ENCODE results near the gene CD177. TPM values are rescaled to one million over a fixed set of nuclear protein-coding genes. Genes with fewer than 3 reads are reported as not detected.
"Not testable (repeated sequence)": the region's sequence is repeated elsewhere in the genome, so short reads cannot be mapped to it uniquely, and the experiment has no call there.

The CD177 gene
- polyA plus RNA-seq, 1 of the 3 experiments (the other 2 are of a cell fraction), result 0.54 TPM

- H2AFZ ChIP-seq (ENCODE audit: low read depth); H3K79me2 ChIP-seq (ENCODE audit: insufficient read depth); H3K27me3 ChIP-seq (ENCODE audit: insufficient read depth); DNase-seq; H3K27ac ChIP-seq (ENCODE audit: low read depth in 2 of 2, low read length in 1 of 2); H3K9me2 ChIP-seq; H3K9ac ChIP-seq; H3K4me1 ChIP-seq (ENCODE audit: control insufficient read depth in 1 of 2, insufficient read depth in 2 of 2, low read depth in 1 of 2, low read length in 1 of 2); H3K9me3 ChIP-seq; H3K36me3 ChIP-seq (replicated peaks in 1 of 2; ENCODE audit: control insufficient read depth in 1 of 2, insufficient read depth in 2 of 2, low read length in 1 of 2); CTCF ChIA-PET; H4K20me1 ChIP-seq (ENCODE audit: insufficient read depth); H3K4me3 ChIP-seq (ENCODE audit: low read depth in 2 of 2, low read length in 1 of 2); H3F3A ChIP-seq (replicated peaks; ENCODE audit: insufficient read depth); POLR2A ChIA-PET; H3K4me2 ChIP-seq: not testable (repeated sequence)
- 46% methylated on average over 11 of the region's 11 CpGs for WGBS (ENCODE audit: low lambda C conversion rate)
These were observed 26.7 kb upstream of the CD177 start for GRCh38 chr19:43326761-43327160.

DNA sequence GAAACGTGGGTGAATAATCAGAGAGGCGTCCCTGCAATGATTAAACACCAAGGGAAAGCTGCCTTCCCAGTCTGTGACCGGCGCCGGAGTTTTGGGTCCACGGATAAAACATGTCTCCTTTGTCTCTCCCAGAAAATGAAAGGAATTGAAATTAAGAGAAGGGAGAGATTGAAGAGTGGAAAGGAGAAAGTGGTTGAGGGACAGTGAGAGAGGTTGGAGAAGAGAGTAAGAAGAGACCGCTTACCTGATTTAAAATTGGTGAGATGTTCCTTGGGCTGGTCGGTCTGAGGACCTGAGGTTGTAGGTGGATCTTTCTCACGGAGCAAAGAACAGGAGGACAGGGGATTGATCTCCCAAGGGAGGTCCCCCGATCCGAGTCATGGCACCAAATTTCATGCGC is 24.9 kb upstream of the CD177 start:
- H4K20me1 ChIP-seq (ENCODE audit: insufficient read depth); H2AFZ ChIP-seq (ENCODE audit: low read depth); H3K79me2 ChIP-seq (ENCODE audit: insufficient read depth); H3K27me3 ChIP-seq (ENCODE audit: insufficient read depth); H3K4me2 ChIP-seq; H3K9me3 ChIP-seq; CTCF ChIA-PET; H3K4me3 ChIP-seq (ENCODE audit: low read depth in 2 of 2, low read length in 1 of 2); H3K27ac ChIP-seq (ENCODE audit: low read depth in 2 of 2, low read length in 1 of 2); H3K9me2 ChIP-seq; H3F3A ChIP-seq (replicated peaks; ENCODE audit: insufficient read depth); DNase-seq; H3K9ac ChIP-seq; POLR2A ChIA-PET; H3K36me3 ChIP-seq (replicated peaks in 1 of 2; ENCODE audit: control insufficient read depth in 1 of 2, insufficient read depth in 2 of 2, low read length in 1 of 2); H3K4me1 ChIP-seq (ENCODE audit: control insufficient read depth in 1 of 2, insufficient read depth in 2 of 2, low read depth in 1 of 2, low read length in 1 of 2): not testable (repeated sequence)
- WGBS (ENCODE audit: low lambda C conversion rate), result 26% methylated on average over 11 of the region's 12 CpGs

DNA sequence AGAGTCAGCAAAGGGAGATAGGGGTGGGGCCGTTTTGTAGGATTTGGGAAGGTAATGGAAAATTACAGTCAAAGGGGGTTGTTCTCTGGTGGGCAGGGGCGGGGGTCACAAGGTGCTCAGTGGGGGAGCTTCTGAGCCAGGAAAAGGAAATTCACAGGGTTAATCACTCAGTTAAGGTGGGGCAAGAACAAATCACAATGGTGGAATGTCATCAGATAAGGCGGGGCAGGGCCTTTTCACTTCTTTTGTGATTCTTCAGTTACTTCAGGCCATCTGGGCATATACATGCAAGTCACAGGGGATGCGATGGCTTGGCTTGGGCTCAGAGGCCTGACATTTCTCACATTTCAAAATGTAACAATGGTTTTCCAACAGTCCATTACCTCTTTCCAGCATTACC is 24.4 kb upstream of the CD177 start:
- H3K4me3 ChIP-seq (ENCODE audit: low read depth in 2 of 2, low read length in 1 of 2); H3F3A ChIP-seq (replicated peaks; ENCODE audit: insufficient read depth); H3K79me2 ChIP-seq (ENCODE audit: insufficient read depth); DNase-seq; POLR2A ChIA-PET; H3K27ac ChIP-seq (ENCODE audit: low read depth in 2 of 2, low read length in 1 of 2); H3K4me2 ChIP-seq; H2AFZ ChIP-seq (ENCODE audit: low read depth); H4K20me1 ChIP-seq (ENCODE audit: insufficient read depth); H3K9me2 ChIP-seq; H3K27me3 ChIP-seq (ENCODE audit: insufficient read depth); H3K9ac ChIP-seq; H3K4me1 ChIP-seq (ENCODE audit: control insufficient read depth in 1 of 2, insufficient read depth in 2 of 2, low read depth in 1 of 2, low read length in 1 of 2); H3K9me3 ChIP-seq; H3K36me3 ChIP-seq (replicated peaks in 1 of 2; ENCODE audit: control insufficient read depth in 1 of 2, insufficient read depth in 2 of 2, low read length in 1 of 2): not testable (repeated sequence)
- CTCF ChIA-PET, result interaction anchor here (1.0 kb wide), 1 partner anchor 12 kb away, joined by 3 read pairs; no protein-coding TSS in a partner anchor
- WGBS (ENCODE audit: low lambda C conversion rate), result 33% methylated on average over 4 of the region's 4 CpGs

DNA sequence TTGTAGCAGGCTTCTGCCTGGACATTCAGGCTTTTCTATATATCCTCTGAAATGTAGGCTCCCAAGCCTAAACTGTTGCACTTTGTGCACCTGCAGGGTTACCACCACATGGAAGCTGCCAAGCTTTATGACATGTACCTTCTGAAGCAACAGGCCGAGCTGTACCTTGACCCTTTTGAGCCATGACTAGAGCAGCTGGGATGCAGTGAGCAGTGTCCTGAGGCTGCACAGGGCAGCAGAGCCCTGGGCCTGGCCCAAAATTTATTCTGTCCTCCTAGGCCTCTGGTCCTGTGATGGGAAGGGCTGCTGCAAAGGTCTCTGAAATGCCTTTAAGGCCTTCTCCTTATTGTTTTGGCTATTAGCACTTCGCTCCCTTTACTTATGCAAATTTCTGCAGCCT is 23.5 kb upstream of the CD177 start:
- CTCF ChIA-PET, result interaction anchor here (1.0 kb wide), 1 partner anchor 13 kb away, joined by 3 read pairs; no protein-coding TSS in a partner anchor
- 38% methylated on average over 2 of the region's 2 CpGs for WGBS (ENCODE audit: low lambda C conversion rate)

More for the DNA sequence above, 23.5 kb upstream of the CD177 start:
- no peak for DNase-seq
- Histone ChIP-seq H3K4me2 (no peak overlapping the region), H3K4me3 (ENCODE audit: low read depth in 2 of 2, low read length in 1 of 2) (no peak overlapping the region), H3K9ac (no peak overlapping the region), H2AFZ (ENCODE audit: low read depth) (no peak overlapping the region), H3K36me3 (replicated peaks in 1 of 2; ENCODE audit: control insufficient read depth in 1 of 2, insufficient read depth in 2 of 2, low read length in 1 of 2) (no peaks in the 10 kb centered on the region), H3K27ac (ENCODE audit: low read depth in 2 of 2, low read length in 1 of 2) (no peak overlapping the region), H3K79me2 (ENCODE audit: insufficient read depth) (no peaks in the 10 kb centered on the region), H3K4me1 (ENCODE audit: control insufficient read depth in 1 of 2, insufficient read depth in 2 of 2, low read depth in 1 of 2, low read length in 1 of 2) (no peaks in the 10 kb centered on the region), H3F3A (replicated peaks; ENCODE audit: insufficient read depth) (no peaks in the 10 kb centered on the region), H3K9me2 (no peaks in the 10 kb centered on the region), H4K20me1 (ENCODE audit: insufficient read depth) (no peaks in the 10 kb centered on the region), H3K27me3 (ENCODE audit: insufficient read depth) (no peaks in the 10 kb centered on the region; the same call in 1 of the 2 replicates), H3K9me3 (no peaks in the 10 kb centered on the region)
- TF ChIP-seq MEF2A (IDR thresholded peaks at IDR 0.05; ENCODE audit: borderline replicate concordance, low read depth), result no peak
- TF ChIP-seq EZH2phosphoT487 (IDR thresholded peaks at IDR 0.05; ENCODE audit: borderline replicate concordance, low read depth), result no peak
- no peak for TF ChIP-seq YY1 (IDR thresholded peaks at IDR 0.05; ENCODE audit: low read depth)
- no peak for TF ChIP-seq TCF12 (IDR thresholded peaks at IDR 0.05)
- no peak for TF ChIP-seq RXRA (IDR thresholded peaks at IDR 0.05; ENCODE audit: borderline replicate concordance, low read depth)
- no peak for TF ChIP-seq REST (IDR thresholded peaks at IDR 0.05; ENCODE audit: low read depth, low read length)
- TF ChIP-seq POLR2AphosphoS5 (IDR thresholded peaks at IDR 0.05; ENCODE audit: low read depth, low read length), result no peak
- no peak for TF ChIP-seq FOSL2 (IDR thresholded peaks at IDR 0.05; ENCODE audit: borderline replicate concordance, low read depth)
- TF ChIP-seq RFX5 (IDR thresholded peaks at IDR 0.05; ENCODE audit: low read length), result no peak
- no peak for TF ChIP-seq FOXM1 (IDR thresholded peaks at IDR 0.05; ENCODE audit: low read depth)
- no peak for TF ChIP-seq TAF1 (IDR thresholded peaks at IDR 0.05; ENCODE audit: borderline replicate concordance, low read depth, low read length)
- no peak for TF ChIP-seq GATA2 (CRISPR knock-in tag; IDR thresholded peaks at IDR 0.05)
- no peak for TF ChIP-seq SIN3A (IDR thresholded peaks at IDR 0.05; ENCODE audit: borderline replicate concordance, low read depth, low read length)
- TF ChIP-seq NRF1 (IDR thresholded peaks at IDR 0.05; ENCODE audit: low read depth, low read length), result no peak
- POLR2A ChIA-PET, result interaction anchor here (0.5 kb wide), 1 partner anchor 232 kb away, joined by 3 read pairs; no protein-coding TSS in a partner anchor
